ENCODE data around the gene NDP. TPM values are rescaled to one million over a fixed set of nuclear protein-coding genes. Genes with fewer than 3 reads are reported as not detected.
"Not testable (repeated sequence)": the region's sequence is repeated elsewhere in the genome, so short reads cannot be mapped to it uniquely, and the experiment has no call there.

The NDP gene
- total RNA-seq, 4 donors from 2014 or later: 0.22 to 0.42 TPM; not detected in 2

GRCh38 chrX:43939187-43939926 is 33.8 kb downstream of the NDP start:
- TF ChIP-seq POLR2A (IDR thresholded peaks at IDR 0.05) (no peak), CTCF (IDR thresholded peaks at IDR 0.05) (no peak)
- DNase-seq (ENCODE audit: low spot score in 2 of 2): no peak
- WGBS, 2 donors: 95 to 97% methylated on average over 3 of the region's 3 CpGs
- intact Hi-C loops (cut with DNase I; ENCODE audit: low total_unique reads): loop anchor here (5.0 kb wide), 1 partner anchor 1987 kb away; no protein-coding TSS in a partner anchor
- no peak overlapping the region for H3K4me3 ChIP-seq (ENCODE audit: low read depth, poor library complexity, severe bottlenecking)

GRCh38 chrX:43922032-43922431 is 51.2 kb downstream of the NDP start:
- WGBS, 2 donors: 81 to 86% methylated on average over 3 of the region's 3 CpGs
- H3K4me3 ChIP-seq (ENCODE audit: low read depth, poor library complexity, severe bottlenecking); DNase-seq (ENCODE audit: low spot score in 2 of 2); intact Hi-C loops (cut with DNase I; ENCODE audit: low total_unique reads): not testable (repeated sequence)

DNA sequence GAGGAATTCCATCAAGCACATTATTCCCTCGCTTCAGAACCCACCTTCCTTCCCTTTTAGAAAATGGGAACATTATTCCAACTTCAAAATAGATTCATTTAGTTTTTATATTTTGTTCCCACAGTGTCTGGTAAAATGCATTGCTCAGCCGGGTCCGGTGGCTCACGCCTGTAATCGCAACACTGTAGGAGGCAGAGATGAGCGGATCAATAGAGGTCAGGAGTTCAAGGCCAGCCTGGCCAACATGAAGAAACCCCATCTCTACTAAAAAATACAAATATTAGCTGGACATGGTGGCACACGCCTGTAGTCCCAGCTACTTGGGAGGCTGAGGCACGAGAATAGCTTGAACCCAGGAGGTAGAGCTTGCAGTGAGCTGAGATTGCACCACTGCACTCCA is 62.4 kb downstream of the NDP start:
- intact Hi-C loops (cut with DNase I; ENCODE audit: low total_unique reads); H3K4me3 ChIP-seq (ENCODE audit: low read depth, poor library complexity, severe bottlenecking); DNase-seq (ENCODE audit: low spot score in 2 of 2): not testable (repeated sequence)
- whole genome bisulfite sequencing, 2 donors: 81 to 96% methylated on average over 7 to 8 of the region's 8 CpGs

DNA sequence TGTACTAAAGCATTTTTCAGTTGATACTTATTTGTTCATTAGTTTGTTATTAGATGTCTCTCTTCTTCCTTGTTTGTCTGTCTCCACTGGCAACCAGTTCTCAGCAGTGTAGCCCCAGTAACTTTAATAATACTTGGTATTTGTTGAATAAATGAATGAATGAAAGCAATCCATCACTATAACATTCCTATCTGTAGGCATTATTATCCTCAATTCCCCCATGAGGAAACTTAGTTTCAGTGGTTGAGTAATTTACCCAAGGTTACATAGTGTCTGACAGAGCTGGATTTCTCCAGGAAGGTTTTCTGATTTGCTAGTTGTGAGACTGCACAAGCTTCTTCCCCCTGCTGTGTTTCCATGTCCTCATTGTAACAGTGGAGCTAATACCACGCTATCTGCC is 63.2 kb downstream of the NDP start:
- TF ChIP-seq POLR2A (IDR thresholded peaks at IDR 0.05) (no peak), CTCF (IDR thresholded peaks at IDR 0.05) (no peak)
- intact Hi-C loops (cut with DNase I; ENCODE audit: low total_unique reads): no loop called here
- 44 to 82% methylated on average over 1 of the region's 1 CpG for WGBS, 2 donors
- H3K4me3 ChIP-seq (ENCODE audit: low read depth, poor library complexity, severe bottlenecking): no peak overlapping the region
- DNase-seq (ENCODE audit: low spot score in 2 of 2): no peak

- intact Hi-C loops (cut with DNase I; ENCODE audit: low total_unique reads): no loop called here
- no peak for DNase-seq (ENCODE audit: low spot score in 2 of 2)
- TF ChIP-seq CTCF (IDR thresholded peaks at IDR 0.05) (no peak), POLR2A (IDR thresholded peaks at IDR 0.05) (no peak)
- 90 to 95% methylated on average over 1 of the region's 1 CpG for WGBS, 2 donors
- no peak overlapping the region for H3K4me3 ChIP-seq (ENCODE audit: low read depth, poor library complexity, severe bottlenecking)
These were observed 64.0 kb downstream of the NDP start for GRCh38 chrX:43909141-43909540.

DNA sequence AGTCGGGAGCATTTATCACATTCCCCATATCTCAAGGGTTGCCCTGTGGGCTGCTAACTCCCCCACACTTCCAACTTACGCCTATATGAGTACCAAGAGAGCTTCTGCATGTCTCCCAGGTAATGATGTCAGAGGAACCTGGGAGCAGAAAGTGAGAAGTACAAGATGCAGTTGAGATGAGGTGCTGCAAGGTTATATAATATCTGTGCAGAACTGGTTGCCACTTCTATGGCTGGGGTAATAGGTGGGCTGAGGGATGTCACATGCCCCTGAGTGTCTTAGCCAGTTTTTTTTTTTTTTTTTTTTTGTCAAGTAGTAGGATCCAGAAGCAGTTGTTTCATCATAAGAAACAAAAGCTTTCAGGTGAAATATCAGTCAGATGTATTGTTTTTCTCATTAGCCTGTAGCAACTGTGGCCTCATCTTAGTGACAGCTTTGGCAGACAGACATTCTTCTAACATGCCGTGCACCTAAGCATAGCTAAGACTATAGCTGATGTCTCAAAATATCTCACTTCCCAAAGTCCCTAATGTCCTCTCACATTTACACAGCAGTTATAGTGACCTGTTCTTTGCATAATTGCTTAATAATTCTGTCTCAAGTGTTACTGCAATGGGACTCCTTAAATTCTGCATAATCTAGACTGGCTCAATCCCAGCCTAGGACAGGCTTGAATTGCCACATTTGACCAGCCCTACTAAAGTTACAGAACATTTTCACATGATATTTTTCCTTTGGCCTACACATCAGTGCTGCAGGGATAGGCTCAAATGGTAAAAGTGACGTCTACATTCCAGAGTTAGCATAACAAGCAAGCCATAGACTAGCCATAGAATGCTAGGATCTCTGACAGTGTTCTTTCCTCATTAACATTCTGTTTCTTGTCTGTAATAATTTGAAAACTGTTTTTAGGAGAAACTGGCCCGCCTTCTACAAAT is 73.0 kb downstream of the NDP start:
- intact Hi-C loops (cut with DNase I; ENCODE audit: low total_unique reads): no loop called here
- WGBS, 2 donors: 71 to 93% methylated on average over 5 of the region's 5 CpGs
- no peak overlapping the region for H3K4me3 ChIP-seq (ENCODE audit: low read depth, poor library complexity, severe bottlenecking)
- no peak for DNase-seq (ENCODE audit: low spot score in 2 of 2)
- TF ChIP-seq POLR2A (IDR thresholded peaks at IDR 0.05) (no peak), CTCF (IDR thresholded peaks at IDR 0.05) (no peak)

Other genes starting within 250 kb of the NDP start
- gene MAOB, start 90.9 kb downstream of the NDP start, total RNA-seq: 1 to 10 TPM in 3 of 4 donors, under 1 TPM in 1; 0.34 to 6.3 (median 3.7) TPM

All from lower leg skin (tissue), 4 donors.